ENCODE measurements around the gene VEPH1.

The VEPH1 gene

GRCh38 chr3:157388976-157389375 lies 114.2 kb downstream of the VEPH1 start:
- DNase-seq (ENCODE audit: low spot score) = no peak

DNA sequence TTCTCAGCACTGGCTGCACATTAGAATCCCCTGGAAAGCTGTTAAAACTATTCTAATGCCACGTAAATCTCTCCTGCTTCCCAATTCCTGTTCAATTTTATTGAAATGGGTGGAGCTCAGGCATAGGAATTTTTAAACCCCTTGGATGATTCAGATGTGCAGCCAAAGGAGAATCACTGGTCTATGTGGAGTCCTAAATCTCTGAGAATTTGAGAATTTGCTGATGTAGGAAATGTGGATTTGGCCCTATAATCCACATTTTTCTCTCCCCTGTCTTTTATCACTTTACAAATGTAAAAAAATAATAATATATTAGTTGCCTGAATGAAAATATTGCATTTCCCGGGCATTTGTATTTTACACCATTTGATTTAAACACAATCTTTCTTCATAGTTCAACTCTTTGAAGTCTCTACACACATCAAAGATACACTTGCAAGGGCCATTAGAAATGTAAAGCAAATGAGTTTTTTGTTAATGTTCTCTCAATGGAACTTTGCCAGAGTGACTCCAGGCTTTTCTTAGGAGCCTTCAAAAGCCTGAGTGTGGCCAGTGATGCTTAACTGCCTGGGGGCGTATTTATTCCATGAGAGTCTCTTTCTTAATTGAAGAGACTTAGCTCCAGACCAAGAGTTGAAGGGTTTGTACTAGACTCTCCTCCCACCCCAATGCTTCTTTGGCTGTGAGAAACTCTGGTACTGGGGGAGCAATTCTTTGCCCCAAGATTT lies 115.3 kb downstream of the VEPH1 start:
- no peak for DNase-seq (ENCODE audit: low spot score)

DNA sequence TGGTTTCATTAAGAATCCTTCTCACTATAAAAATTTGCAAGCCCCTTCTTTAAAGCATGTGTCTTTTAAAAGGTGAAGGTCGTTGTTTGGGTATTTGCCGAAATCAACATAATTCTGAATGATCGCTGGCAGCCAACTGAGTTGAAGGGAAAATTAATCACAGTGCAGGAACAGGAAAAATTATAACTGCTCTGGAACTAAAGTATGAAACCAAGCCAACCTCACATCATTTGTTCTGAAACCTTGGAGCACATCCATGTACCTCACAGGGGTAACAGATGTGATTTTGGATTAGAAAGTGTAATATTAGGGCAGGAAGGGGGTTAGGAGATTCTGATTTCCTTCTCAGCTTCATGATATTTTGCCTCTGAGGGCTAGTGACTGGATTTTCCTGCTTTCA lies 118.7 kb downstream of the VEPH1 start:
- no peak for DNase-seq (ENCODE audit: low spot score)

DNA sequence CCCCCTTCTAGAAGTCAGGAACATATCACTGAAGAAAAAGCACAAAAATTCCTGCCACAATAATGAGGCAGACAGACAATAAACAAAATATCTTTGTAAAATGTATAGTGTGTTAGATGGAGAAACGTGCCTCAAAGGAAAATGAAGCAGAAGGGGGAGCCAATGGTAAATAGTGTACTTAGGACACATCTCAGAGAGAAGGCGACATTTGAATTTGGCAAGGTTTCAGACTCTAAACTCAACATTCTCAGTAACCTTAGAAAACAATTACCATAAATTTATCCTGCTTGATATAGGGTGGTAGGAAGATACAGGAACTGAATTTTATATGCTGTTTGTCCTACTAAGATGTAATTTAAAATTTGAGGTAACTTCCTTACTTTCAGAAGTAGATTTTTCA lies 119.2 kb downstream of the VEPH1 start:
- DNase-seq (ENCODE audit: low spot score) = no peak

DNA sequence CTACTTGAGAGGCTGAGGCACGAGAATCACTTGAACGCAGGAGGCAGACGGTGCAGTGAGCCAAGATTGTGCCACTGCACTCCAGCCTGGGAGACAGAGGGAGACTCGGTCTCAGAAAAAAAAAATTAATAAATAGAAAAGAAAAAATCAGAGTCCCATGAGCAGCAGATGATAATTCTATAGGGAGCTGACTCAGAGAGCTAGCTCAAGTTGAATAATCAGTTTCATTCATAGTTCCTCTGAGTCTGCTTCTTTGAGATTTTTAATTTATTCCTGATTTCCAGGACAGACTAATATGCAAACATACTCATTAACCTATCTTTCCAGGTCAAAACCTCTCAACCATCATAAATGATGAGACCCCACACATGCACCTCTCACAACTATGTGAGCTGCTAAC lies 121.6 kb downstream of the VEPH1 start:
- DNase-seq (ENCODE audit: low spot score) = no peak

GRCh38 chr3:157379525-157380140 lies 123.6 kb downstream of the VEPH1 start:
- DNase-seq (ENCODE audit: low spot score) = no peak

- DNase-seq (ENCODE audit: low spot score) = no peak
Observed at GRCh38 chr3:157376603-157377300, 126.5 kb downstream of the VEPH1 start.

DNA sequence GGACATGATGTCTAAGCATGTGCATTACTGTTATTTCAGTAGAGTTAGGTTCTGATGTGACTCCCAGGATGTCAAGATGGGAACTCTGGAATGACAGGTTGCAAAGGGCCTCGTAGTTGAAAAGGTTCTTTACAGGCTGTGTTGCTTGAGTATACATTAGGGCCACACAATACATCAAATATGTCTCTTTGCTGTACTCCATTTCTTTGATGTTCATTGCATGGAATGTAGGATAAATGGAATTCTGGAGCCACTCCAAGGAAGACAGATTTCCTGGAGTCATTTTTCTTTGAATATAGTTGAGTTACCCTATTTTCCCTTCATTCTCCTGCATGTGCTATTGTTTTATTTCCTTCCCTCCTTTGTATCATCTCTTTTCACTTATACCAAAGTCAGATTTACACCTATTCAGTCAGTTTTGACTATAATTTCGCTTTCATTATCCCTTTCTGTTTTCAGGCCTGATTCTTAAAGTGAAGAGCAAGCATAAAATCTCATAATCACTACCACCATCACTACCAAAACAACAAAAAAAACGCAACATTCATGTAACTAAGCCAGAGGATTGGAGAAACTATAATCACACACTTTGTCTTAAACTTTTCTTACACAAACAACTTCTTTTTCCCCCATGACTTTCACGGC lies 127.8 kb downstream of the VEPH1 start:
- no peak for DNase-seq (ENCODE audit: low spot score)

DNA sequence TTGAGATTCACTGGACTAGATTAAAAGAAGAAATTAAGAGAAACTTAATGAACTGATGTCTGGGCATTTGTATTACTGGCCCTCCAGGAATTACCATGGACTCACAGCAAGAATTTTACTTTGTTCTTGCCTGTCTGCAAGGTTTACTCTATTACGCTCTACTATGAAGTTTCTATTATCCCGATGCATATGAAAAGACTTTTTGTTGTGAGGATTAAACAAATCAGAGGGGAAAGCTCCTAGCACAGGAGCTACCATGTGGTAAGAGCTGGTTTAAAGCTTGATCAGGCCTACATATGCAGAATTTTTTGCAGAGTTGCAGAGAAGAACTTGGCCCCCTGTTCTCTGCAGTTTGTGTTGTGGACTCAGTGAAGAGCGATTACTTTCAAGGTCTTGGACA lies 128.3 kb downstream of the VEPH1 start:
- DNase-seq (ENCODE audit: low spot score) = no peak

GRCh38 chr3:157373783-157374182 lies 129.4 kb downstream of the VEPH1 start:
- DNase-seq (ENCODE audit: low spot score) = no peak

DNA sequence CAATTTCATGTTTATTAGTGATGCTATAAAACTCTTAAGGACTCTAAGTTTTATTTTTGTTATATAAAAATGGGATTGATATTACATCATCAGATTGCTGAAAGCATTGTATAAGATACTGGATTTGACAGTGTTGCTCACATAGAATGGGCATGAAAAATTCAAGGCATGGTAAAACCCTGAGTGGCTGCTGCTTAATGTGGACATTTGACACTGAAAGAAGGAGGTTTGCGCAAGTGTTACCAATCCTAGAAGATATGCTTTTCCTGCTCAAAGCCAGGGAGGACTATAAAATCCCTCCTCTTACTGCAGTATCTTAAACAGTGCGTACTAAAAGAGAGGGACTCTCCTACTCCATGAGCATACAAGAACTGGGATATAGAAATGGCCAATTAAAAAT lies 132.3 kb downstream of the VEPH1 start:
- DNase-seq (ENCODE audit: low spot score) = no peak

DNA sequence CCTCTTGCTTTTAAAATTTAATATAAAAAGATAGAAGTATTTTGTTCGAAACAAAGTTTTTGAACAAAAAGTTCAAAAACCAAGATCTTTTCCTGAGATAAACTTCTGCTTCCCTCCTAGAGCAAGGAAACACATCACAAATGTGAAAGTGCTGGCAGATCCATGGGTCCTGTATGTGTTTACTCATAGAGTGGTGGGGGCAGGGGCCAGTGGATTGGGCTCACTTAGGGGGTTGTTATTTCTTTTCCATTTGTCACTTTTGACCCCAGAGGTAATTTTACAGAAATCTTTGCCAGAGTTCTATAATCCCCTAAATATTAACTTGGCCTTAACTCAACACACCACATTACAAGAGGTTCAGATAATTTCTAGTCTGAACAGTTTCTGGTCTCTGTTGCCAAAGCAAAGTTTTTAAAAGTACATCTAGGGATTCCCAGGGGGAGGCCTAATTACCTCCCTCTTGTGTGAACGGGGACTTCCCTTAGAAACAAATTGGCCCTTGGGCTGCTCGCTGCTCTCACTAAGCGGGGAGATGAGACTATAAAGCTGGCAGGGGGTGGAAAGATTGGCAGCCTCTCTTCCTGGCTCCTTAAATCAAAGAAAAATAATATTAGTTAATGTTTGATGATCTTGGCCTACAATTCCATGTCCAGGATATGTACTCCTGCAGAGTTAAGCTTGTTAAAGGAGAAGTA lies 133.3 kb downstream of the VEPH1 start:
- DNase-seq (ENCODE audit: low spot score) = no peak

GRCh38 chr3:157368171-157368570 lies 135.0 kb downstream of the VEPH1 start:
- DNase-seq (ENCODE audit: low spot score) = no peak

DNA sequence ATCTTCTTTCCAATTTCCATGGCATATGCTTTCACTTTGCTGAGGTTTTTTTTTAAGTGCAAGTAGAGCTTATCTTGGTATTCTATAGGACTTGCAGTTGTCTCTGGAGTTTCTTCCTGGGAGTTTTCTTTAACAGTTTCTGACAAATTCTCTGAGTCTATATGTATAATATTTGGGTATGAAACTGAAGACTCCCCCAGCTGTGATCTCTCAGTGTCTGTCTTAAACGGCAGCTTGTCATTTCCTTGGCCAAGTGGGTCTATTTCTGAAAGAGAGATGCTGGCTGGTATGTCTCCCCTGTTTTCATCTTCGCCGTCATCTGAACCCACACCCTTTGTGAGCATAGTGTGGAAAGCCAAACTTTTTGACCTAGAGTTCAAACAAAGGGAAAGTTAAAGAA lies 139.8 kb downstream of the VEPH1 start:
- no peak for DNase-seq (ENCODE audit: low spot score)

GRCh38 chr3:157362348-157362747 lies 140.9 kb downstream of the VEPH1 start:
- DNase-seq (ENCODE audit: low spot score) = no peak

DNA sequence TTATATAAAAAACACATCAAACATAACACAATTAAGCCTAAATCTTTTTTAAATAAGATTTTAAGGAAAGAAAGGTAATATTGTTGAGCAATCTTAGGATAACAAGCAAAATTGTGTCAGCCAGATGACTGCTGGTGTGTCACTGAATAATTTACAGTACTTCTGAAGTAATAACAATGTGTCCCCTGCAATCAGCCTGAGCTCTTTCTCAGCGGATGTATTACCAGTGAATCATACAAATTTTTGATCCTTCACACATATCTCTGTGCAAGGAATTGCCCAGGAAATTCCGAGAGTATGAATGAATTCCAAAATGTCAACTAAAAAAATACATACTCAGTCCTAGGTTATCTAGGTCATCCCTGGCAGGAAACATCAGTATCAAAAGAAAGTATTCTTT lies 143.2 kb downstream of the VEPH1 start:
- no peak for DNase-seq (ENCODE audit: low spot score)

GRCh38 chr3:157356541-157356940 lies 146.7 kb downstream of the VEPH1 start:
- DNase-seq (ENCODE audit: low spot score) = no peak

DNA sequence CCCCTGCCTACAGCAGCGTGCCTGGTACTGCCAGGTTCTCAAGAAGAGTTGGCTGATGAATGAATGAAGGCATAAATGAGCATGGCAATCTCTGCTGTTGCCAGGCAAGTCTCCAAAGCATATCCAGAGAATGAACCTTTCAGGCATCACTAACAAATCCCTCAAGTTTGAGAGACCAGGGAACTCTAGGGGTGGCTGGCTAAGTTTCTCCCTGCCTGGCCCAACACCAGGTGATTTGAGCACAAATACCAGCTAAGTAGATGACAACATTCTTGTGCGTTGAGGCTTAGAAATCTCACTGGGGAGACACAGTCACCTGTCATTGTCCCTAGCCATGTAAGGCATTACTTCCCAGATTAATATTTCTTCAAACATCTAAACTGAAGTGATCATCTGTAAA lies 147.9 kb downstream of the VEPH1 start:
- DNase-seq (ENCODE audit: low spot score) = no peak

DNA sequence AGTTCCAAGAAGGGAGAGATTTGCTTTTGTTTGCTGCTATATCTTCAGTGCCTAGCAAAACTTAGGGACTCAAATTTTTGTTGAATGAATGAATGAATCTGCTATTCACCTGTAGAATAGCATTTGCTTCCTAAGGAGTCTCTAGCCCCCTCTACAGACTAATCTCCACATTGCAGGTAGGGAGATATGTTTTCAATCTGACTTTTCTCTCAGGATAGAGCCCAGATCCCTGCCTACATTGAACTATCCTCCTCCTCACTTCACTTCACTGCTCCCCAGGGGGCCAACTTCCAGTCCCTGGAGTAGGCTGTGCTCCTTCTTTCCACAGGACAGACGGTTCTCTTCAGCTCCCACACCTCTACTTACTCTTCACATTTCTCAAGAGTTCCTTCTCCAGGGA lies 148.5 kb downstream of the VEPH1 start:
- DNase-seq (ENCODE audit: low spot score) = no peak

DNA sequence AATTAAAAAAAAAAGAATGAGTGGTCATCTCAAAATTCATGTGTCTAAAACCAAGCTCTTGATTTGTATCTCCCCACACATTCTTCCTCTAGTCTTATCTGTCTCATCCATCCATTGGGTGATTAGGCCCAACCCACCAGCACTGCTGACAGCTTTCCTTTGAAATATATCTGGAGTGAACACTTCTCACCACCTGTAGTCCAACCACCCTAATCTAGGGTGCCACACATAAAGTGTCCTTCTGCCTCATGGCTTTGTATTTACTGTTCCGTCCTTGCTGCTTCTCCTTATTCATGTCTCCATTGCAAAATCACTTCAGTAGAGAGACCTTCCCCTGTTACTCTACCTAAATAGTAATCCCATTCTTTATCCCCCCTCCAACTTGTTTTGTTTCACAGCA lies 149.0 kb downstream of the VEPH1 start:
- DNase-seq (ENCODE audit: low spot score) = no peak

DNA sequence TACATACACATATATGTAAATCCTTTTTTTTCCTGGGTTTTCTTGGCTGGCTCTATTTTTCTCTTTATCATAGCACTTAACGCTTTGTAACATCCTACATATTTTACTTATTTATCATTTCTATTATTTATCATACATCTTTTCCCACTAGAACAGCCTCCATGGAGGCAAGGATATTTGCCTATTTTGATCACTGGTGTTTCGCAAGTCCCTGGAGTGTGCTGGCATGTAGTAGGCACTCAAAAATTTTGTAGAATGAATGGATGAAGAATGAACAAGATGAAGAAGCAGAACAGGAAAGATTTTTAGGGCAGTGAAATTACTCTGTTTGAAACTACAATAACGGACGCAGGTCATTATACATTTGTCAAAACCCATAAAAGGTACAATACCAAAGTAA lies 149.6 kb downstream of the VEPH1 start:
- no peak for DNase-seq (ENCODE audit: low spot score)

DNA sequence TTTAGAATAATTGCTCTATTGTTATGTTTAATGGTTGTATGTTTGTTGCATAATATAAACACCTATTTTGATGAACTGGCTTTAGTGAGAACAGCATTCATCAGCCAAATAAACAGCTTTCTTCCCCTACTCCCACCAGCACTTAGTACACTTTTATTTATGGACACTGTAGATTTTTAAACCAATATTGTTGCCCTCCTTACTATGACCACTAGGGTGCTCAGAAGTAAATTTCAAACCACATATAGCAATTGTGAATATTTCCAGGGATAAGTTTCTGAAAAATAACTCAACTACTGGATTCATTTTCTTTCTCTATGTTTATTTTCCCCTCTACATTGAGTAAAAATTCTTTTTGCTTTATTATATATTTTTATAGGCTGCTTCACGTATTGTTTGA lies 151.2 kb downstream of the VEPH1 start:
- no peak for DNase-seq (ENCODE audit: low spot score)

All from SW480 (cell line).